ENCODE data around the gene ENG. TPM values are rescaled to one million over a fixed set of nuclear protein-coding genes. Genes with fewer than 3 reads are reported as not detected.

The ENG gene
- total RNA-seq, 4 donors from 2014 or later = 37.9 to 153 (median 50.8) TPM

DNA sequence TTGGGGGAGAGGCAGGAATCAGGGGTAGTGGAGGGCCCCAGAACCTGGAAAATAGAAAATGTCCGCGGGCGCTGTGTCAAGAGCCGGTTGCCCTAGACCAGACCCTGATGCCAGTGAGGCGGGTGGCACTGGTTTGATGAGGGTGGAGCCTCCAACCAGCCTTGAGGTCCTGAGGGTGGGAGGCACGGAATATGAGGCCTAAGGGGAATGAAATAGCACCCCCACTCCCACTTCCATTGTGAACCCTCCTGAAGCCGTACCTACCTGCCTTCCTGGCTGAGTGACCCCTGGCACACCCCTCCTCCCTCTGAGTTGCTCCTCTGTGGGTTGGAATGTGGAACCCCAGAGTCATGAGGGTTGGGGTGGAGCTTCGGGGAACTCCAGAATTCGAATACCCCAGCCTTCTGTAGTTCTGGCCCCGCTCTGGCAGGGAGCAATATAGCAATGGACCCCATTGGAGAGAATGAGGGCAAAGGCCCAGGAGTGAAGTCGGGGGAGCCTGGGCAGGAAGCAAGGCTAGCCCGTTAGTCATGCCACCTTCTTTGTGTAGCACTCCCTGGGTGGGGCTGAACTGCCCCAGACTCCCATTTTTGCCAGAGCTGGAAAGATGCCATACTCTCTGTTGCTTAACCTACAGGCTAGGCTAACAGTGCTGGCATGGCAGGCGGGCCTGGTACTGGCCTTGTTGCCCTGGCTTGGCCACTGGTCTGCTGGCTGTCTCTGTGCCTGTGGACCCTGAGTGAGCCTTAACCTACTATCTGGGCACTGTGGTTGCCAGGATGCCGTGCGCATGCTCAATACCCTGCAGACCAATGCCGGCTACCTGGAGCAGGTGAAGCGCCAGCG is 50.7 kb downstream of the ENG start:
- TF ChIP-seq, protein P1, sequence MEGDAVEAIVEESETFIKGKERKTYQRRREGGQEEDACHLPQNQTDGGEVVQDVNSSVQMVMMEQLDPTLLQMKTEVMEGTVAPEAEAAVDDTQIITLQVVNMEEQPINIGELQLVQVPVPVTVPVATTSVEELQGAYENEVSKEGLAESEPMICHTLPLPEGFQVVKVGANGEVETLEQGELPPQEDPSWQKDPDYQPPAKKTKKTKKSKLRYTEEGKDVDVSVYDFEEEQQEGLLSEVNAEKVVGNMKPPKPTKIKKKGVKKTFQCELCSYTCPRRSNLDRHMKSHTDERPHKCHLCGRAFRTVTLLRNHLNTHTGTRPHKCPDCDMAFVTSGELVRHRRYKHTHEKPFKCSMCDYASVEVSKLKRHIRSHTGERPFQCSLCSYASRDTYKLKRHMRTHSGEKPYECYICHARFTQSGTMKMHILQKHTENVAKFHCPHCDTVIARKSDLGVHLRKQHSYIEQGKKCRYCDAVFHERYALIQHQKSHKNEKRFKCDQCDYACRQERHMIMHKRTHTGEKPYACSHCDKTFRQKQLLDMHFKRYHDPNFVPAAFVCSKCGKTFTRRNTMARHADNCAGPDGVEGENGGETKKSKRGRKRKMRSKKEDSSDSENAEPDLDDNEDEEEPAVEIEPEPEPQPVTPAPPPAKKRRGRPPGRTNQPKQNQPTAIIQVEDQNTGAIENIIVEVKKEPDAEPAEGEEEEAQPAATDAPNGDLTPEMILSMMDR (IDR thresholded peaks at IDR 0.05; ENCODE audit: low read depth) = no peak

- TF ChIP-seq, protein P1 (IDR thresholded peaks at IDR 0.05; ENCODE audit: low read depth) = no peak
These were observed 51.6 kb downstream of the ENG start, which contains the start of gene FPGS for GRCh38 chr9:127802576-127803443. Gene FPGS, plus strand, starts transcription at chr9:127802882. Its CDS starts 43 bp downstream, at chr9:127802925.

GRCh38 chr9:127801955-127802575 is 52.4 kb downstream of the ENG start:
- TF ChIP-seq, protein P1 (IDR thresholded peaks at IDR 0.05; ENCODE audit: low read depth) = no peak

- TF ChIP-seq, protein P1 (IDR thresholded peaks at IDR 0.05; ENCODE audit: low read depth) = no peak
These were observed 57.5 kb downstream of the ENG start for GRCh38 chr9:127796852-127797370.

DNA sequence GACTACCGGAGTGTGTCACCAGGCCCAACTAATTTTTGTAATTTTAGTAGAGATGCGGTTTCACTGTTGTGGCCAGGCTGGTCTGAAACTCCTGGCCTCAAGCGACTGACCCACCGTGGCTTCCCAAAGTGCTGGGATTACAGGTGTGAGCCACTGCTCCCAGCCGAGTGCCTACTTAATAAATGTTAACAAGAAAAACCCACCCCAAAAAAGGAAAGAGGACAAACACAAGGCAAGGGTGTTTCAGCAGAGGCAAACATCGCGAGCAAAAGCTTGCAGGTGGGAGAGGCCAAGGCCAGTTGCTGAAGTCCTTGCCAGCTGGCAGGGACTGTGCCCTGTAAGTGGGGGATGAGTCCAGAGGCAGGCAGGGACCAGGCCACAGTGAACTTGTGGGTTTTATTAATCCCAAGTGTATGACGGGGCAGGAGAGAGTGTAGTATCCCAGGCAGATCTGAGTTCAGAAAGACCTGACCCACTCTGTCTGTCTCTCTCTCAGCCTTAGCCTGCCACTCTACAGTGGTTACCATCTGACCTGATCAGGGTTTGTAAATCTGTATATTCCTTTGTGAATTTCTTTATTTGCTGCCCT is 58.1 kb downstream of the ENG start:
- TF ChIP-seq, protein P1 (IDR thresholded peaks at IDR 0.05; ENCODE audit: low read depth) = no peak

- TF ChIP-seq, protein P1 (IDR thresholded peaks at IDR 0.05; ENCODE audit: low read depth) = no peak
These were observed 60.3 kb downstream of the ENG start for GRCh38 chr9:127794001-127794791.

All from subcutaneous adipose tissue (tissue), 4 donors.